Measurements from ENCODE around the gene PMP22. TPM values are rescaled to one million over a fixed set of nuclear protein-coding genes. Genes with fewer than 3 reads are reported as not detected.

Gene PMP22
- total and polyA plus RNA-seq, 2 donors (not counting 3 experiments of a cell fraction or from before 2014, with no cell fraction given), result 67.2 to 103 TPM

DNA sequence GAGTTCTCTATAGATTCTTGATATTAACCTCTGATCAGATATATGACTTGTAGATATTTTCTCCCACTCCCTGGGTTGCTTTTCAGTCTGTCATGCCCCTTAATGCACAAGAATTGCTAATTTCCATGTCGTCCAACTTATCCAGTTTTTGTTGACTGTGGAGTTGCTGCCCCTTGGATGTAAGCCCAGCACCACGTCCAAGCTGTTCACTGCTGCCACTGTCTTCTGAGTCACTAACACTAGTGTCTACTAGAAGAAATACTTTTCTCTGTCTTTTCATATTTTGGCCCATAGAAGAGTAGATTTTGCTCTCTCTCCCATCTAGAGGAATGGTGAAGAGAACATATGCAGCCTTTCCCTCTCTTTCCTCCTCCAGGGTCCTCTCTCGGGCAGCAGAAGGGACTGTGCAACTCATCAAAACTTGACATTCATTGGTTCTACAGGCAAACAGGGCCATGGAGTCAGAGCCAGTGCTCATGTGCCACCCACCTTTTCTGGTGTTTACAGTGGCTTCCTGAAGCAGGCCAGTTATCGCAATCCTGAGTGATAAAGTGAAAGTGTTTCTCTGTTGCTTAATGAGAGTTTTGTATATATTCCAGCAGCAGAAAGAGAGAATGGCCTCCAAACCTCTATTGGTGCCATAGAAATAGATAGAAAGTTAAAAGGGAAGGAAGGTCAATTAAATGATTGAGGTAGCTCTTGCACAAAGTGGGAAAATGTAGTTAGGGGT is 22.6 kb upstream of the PMP22 start:
- no peak overlapping the region for H3K9ac ChIP-seq (replicated peaks; ENCODE audit: extremely low read depth, insufficient read depth, low read length)
- H3K27ac ChIP-seq (ENCODE audit: insufficient read depth, low read depth, low read length), result no peak overlapping the region
- H3K4me3 ChIP-seq (replicated peaks in 1 of 3; ENCODE audit: insufficient read depth in 1 of 3, low read depth in 1 of 3, low read length in 3 of 3), result no peak overlapping the region
- H3K27me3 ChIP-seq (ENCODE audit: control insufficient read depth in 2 of 2, insufficient read depth in 2 of 2, low read length in 2 of 2), result peaks cover 0 to under 1% of the 10 kb centered on the region in 2 experiments
- CTCF ChIA-PET, result no interaction called here
- TF ChIP-seq MYC (IDR thresholded peaks at IDR 0.05; ENCODE audit: low read depth, low read length) (no peak), POLR2A (IDR thresholded peaks at IDR 0.05; ENCODE audit: low read depth, low read length) (no peak), CTCF (IDR thresholded peaks at IDR 0.05; ENCODE audit: extremely low read depth in 1 of 2, insufficient read depth in 1 of 2, low read depth in 1 of 2, low read length in 2 of 2) (no peak), EZH2 (IDR thresholded peaks at IDR 0.05; ENCODE audit: borderline replicate concordance, low read depth, low read length, severe bottlenecking) (no peak), MAX (IDR thresholded peaks at IDR 0.05; ENCODE audit: insufficient read depth, insufficient read length) (no peak), JUN (IDR thresholded peaks at IDR 0.05; ENCODE audit: borderline replicate concordance, insufficient read depth, insufficient read length, low read depth) (no peak), GATA2 (IDR thresholded peaks at IDR 0.05; ENCODE audit: insufficient read depth, insufficient read length, low read depth, low read length) (no peak), FOS (IDR thresholded peaks at IDR 0.05; ENCODE audit: borderline replicate concordance, insufficient read depth, low read length) (no peak), POLR2AphosphoS5 (IDR thresholded peaks at IDR 0.05; ENCODE audit: insufficient read depth, low read depth, low read length) (no peak)
- H3K79me2 ChIP-seq (ENCODE audit: control insufficient read depth, insufficient read depth, low read length), result no peaks in the 10 kb centered on the region
- intact Hi-C loops (cut with micrococcal nuclease) (no loop called here), dilution Hi-C loops (cut with MboI; ENCODE audit: extremely low pct_ligation_motif_present, low sequenced_read_pairs) (no loop called here)
- H2AFZ ChIP-seq (ENCODE audit: low read depth, low read length), result no peak overlapping the region
- H3K4me1 ChIP-seq (ENCODE audit: control insufficient read depth, extremely low read depth, insufficient read depth, low read length), result peaks cover 5% of the 10 kb centered on the region
- no peak for DNase-seq (ENCODE audit: low read depth, low spot score)
- no peaks in the 10 kb centered on the region for H3K36me3 ChIP-seq (ENCODE audit: control insufficient read depth in 2 of 2, extremely low read depth in 1 of 2, insufficient read depth in 2 of 2, low read length in 2 of 2)
- no peaks in the 10 kb centered on the region for H4K20me1 ChIP-seq (replicated peaks; ENCODE audit: control insufficient read depth, extremely low read depth, insufficient read depth, low read length)
- BruUV-seq (replicated peaks), result no TSS peak
- FAIRE-seq, result no peak
- H3K4me2 ChIP-seq (ENCODE audit: insufficient read depth, low read length), result no peak overlapping the region
- H3K9me1 ChIP-seq (replicated peaks; ENCODE audit: control insufficient read depth, extremely low read depth, insufficient read depth, low read length), result no peaks in the 10 kb centered on the region
- POLR2A ChIA-PET, result no interaction called here
- H3K9me3 ChIP-seq (replicated peaks; ENCODE audit: control insufficient read depth, insufficient read depth, low read length), result no peaks in the 10 kb centered on the region
